ENCODE data around the gene B3GNT7.
"Not testable (repeated sequence)": the region's sequence is repeated elsewhere in the genome, so short reads cannot be mapped to it uniquely, and the experiment has no call there.

The B3GNT7 gene

GRCh38 chr2:231429152-231429551, 33.6 kb downstream of the B3GNT7 start:
- no peak for TF ChIP-seq CTCF (conservative IDR thresholded peaks at IDR 0.05)
- H3K27ac ChIP-seq = no peak overlapping the region

GRCh38 chr2:231429901-231430300, 34.4 kb downstream of the B3GNT7 start:
- no peak for TF ChIP-seq CTCF (conservative IDR thresholded peaks at IDR 0.05)
- no peak overlapping the region for H3K27ac ChIP-seq

- not testable (repeated sequence) for H3K27ac ChIP-seq
These were observed 34.9 kb downstream of the B3GNT7 start for GRCh38 chr2:231430437-231430836.

- H3K27ac ChIP-seq = no peak overlapping the region
- no peak for TF ChIP-seq CTCF (conservative IDR thresholded peaks at IDR 0.05)
These were observed 36.1 kb downstream of the B3GNT7 start for GRCh38 chr2:231431606-231432005.

GRCh38 chr2:231433990-231434389, 38.5 kb downstream of the B3GNT7 start:
- H3K27ac ChIP-seq = no peak overlapping the region
- TF ChIP-seq CTCF (conservative IDR thresholded peaks at IDR 0.05) = no peak

GRCh38 chr2:231436957-231437356, 41.4 kb downstream of the B3GNT7 start:
- no peak overlapping the region for H3K27ac ChIP-seq
- TF ChIP-seq CTCF (conservative IDR thresholded peaks at IDR 0.05) = no peak

- no peak overlapping the region for H3K27ac ChIP-seq
- no peak for TF ChIP-seq CTCF (conservative IDR thresholded peaks at IDR 0.05)
These were observed 54.1 kb downstream of the B3GNT7 start for GRCh38 chr2:231449503-231450054.

- no peak for TF ChIP-seq CTCF (conservative IDR thresholded peaks at IDR 0.05)
- H3K27ac ChIP-seq = no peak overlapping the region
These were observed 55.1 kb downstream of the B3GNT7 start for GRCh38 chr2:231450548-231450989.
